ENCODE data around the gene RHBDD3. TPM values are rescaled to one million over a fixed set of nuclear protein-coding genes. Genes with fewer than 3 reads are reported as not detected.
A peak's percentile ranks its signal among the peaks of the same experiment; 100 is the strongest.

Gene RHBDD3
- total and polyA plus RNA-seq, 9 of the 15 experiments (the other 6 are each of a cell fraction or from before 2014, with no cell fraction given) = 0.32 to 35.6 (median 14.0) TPM

DNA sequence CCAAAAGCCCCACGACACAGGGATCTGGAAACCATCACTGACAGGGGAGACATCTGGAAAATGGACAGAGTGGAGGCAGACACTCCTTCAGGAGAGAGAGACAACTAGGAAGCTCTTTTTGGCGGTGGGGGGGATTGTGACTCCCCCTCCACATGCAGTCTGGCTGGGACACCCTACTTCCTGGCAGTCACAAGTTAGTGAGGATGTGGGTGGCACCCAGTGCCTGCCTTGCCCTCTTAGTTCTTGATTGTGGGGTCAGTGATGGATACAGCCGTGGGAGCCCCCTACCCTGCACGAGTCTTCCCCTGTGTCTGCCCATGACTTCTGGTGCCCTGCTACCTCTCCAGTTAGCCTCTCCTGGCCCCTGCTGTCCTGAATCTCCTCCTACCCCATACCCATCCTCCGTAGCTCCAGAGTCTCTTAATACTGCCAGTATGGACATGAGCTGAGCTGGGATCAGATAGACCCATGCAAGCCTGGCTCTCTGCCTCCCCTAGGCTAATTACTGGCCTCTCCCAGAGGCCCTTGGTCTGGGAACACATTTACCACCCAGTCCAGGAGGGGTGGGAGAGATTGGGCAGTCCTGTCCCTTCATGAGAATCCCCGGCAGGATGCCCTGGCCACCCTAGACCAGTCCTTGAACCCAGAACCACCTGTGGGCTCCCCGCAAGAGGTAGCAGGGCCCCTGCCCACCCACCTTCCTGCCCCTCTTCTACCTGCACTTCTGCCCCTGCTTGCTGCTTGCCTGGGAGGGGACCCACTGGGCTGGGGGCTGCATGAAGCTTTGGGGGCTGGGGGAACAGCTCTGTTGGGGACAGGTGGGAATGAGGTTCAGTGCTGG is 22.8 kb downstream of the RHBDD3 start:
- Histone ChIP-seq H3K4me1 (replicated peaks in 1 of 2; ENCODE audit: control insufficient read depth in 2 of 2, insufficient read depth in 2 of 2, low read length in 2 of 2) (peaks cover 0 to 6% of the 10 kb centered on the region in 2 experiments; a peak in 2 of 5 replicates), H4K20me1 (replicated peaks; ENCODE audit: control insufficient read depth, insufficient read depth, low read length) (0 out of 2 replicates have a peak, but pooled peaks cover 4% of the 10 kb centered on the region), H3K79me2 (ENCODE audit: control insufficient read depth, insufficient read depth, low read length) (no peaks in the 10 kb centered on the region), H3K9me3 (replicated peaks; ENCODE audit: control insufficient read depth, insufficient read depth, low read depth, low read length) (no peaks in the 10 kb centered on the region), H3K27ac (ENCODE audit: extremely low read depth, low read depth, low read length) (no peak overlapping the region), H3K36me3 (ENCODE audit: control insufficient read depth, insufficient read depth, low read length) (no peaks in the 10 kb centered on the region), H3K4me2 (ENCODE audit: insufficient read depth, low read length) (no peak overlapping the region), H3K27me3 (ENCODE audit: control insufficient read depth in 2 of 2, insufficient read depth in 2 of 2, low read length in 2 of 2) (no peaks in the 10 kb centered on the region), H3K9ac (ENCODE audit: insufficient read depth in 1 of 2, low read depth in 2 of 2, low read length in 2 of 2) (peak overlapping the region in 1 of 2 experiments; percentile 28; a peak in 1 of 4 replicates), H2AFZ (ENCODE audit: low read depth, low read length) (no peak overlapping the region), H3K4me3 (no peak overlapping the region), H3K9me1 (ENCODE audit: control insufficient read depth, insufficient read depth, low read length) (no peaks in the 10 kb centered on the region)
- ATAC-seq (peak; percentile 28; the same call in 2 of the 3 replicates), FAIRE-seq (no peak), DNase-seq (ENCODE audit: extremely low read depth in 1 of 4, low spot score in 3 of 4) (peak in 1 of 4 experiments; percentile 3)
- in situ Hi-C loops (cut with MboI) (loop anchor here (5.0 kb wide), 1 partner anchor 188 kb away; no protein-coding TSS in a partner anchor), intact Hi-C loops (cut with micrococcal nuclease) (loop anchor here (2.0 to 10.0 kb wide), 4 partner anchors 88 to 640 kb away; no protein-coding TSS in a partner anchor)
- 25% methylated on average over 6 of the region's 7 CpGs for WGBS (ENCODE audit: insufficient coverage, low coverage, missing lambda C conversion rate)
- ChIA-PET POLR2A (interaction anchor here (0.8 to 1.4 kb wide), 7 partner anchors 11 to 143 kb away, joined by 3 to 5 read pairs (median 3); partner anchors contain the start of gene EWSR1), CTCF (ENCODE audit: low intra/inter-chr PET ratio) (interaction anchor here (0.5 to 1.7 kb wide), 4 partner anchors 42 to 644 kb away, joined by 3 to 10 read pairs (median 5); no protein-coding TSS in a partner anchor)
- BruUV-seq (replicated peaks) = no TSS peak
- TF ChIP-seq SRF (CRISPR knock-in tag; IDR thresholded peaks at IDR 0.05) = no peak
- TF ChIP-seq RBM25 (IDR thresholded peaks at IDR 0.05; ENCODE audit: low read depth, low read length, severe bottlenecking) = no peak
- TF ChIP-seq, protein P1, sequence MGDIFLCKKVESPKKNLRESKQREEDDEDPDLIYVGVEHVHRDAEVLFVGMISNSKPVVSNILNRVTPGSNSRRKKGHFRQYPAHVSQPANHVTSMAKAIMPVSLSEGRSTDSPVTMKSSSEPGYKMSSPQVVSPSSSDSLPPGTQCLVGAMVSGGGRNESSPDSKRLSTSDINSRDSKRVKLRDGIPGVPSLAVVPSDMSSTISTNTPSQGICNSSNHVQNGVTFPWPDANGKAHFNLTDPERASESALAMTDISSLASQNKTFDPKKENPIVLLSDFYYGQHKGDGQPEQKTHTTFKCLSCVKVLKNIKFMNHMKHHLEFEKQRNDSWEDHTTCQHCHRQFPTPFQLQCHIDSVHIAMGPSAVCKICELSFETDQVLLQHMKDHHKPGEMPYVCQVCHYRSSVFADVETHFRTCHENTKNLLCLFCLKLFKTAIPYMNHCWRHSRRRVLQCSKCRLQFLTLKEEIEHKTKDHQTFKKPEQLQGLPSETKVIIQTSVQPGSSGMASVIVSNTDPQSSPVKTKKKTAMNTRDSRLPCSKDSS (IDR thresholded peaks at IDR 0.05; ENCODE audit: low read depth, partially characterized antibody) = no peak
- TF ChIP-seq OTX1 (CRISPR knock-in tag; IDR thresholded peaks at IDR 0.05) = no peak
- no peak for TF ChIP-seq ASH1L (IDR thresholded peaks at IDR 0.05; ENCODE audit: borderline replicate concordance, low read depth, partially characterized antibody)
- TF ChIP-seq ZNF175 (CRISPR knock-in tag; IDR thresholded peaks at IDR 0.05; ENCODE audit: low read depth) = no peak
- TF ChIP-seq, protein P2, sequence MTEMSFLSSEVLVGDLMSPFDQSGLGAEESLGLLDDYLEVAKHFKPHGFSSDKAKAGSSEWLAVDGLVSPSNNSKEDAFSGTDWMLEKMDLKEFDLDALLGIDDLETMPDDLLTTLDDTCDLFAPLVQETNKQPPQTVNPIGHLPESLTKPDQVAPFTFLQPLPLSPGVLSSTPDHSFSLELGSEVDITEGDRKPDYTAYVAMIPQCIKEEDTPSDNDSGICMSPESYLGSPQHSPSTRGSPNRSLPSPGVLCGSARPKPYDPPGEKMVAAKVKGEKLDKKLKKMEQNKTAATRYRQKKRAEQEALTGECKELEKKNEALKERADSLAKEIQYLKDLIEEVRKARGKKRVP (CRISPR knock-in tag; IDR thresholded peaks at IDR 0.05) = no peak
- TF ChIP-seq, protein P3, sequence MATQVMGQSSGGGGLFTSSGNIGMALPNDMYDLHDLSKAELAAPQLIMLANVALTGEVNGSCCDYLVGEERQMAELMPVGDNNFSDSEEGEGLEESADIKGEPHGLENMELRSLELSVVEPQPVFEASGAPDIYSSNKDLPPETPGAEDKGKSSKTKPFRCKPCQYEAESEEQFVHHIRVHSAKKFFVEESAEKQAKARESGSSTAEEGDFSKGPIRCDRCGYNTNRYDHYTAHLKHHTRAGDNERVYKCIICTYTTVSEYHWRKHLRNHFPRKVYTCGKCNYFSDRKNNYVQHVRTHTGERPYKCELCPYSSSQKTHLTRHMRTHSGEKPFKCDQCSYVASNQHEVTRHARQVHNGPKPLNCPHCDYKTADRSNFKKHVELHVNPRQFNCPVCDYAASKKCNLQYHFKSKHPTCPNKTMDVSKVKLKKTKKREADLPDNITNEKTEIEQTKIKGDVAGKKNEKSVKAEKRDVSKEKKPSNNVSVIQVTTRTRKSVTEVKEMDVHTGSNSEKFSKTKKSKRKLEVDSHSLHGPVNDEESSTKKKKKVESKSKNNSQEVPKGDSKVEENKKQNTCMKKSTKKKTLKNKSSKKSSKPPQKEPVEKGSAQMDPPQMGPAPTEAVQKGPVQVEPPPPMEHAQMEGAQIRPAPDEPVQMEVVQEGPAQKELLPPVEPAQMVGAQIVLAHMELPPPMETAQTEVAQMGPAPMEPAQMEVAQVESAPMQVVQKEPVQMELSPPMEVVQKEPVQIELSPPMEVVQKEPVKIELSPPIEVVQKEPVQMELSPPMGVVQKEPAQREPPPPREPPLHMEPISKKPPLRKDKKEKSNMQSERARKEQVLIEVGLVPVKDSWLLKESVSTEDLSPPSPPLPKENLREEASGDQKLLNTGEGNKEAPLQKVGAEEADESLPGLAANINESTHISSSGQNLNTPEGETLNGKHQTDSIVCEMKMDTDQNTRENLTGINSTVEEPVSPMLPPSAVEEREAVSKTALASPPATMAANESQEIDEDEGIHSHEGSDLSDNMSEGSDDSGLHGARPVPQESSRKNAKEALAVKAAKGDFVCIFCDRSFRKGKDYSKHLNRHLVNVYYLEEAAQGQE (IDR thresholded peaks at IDR 0.05; ENCODE audit: borderline replicate concordance) = no peak
- TF ChIP-seq, protein P3 (CRISPR knock-in tag; IDR thresholded peaks at IDR 0.05; ENCODE audit: low read depth) = no peak

All from K562 (cell line).